PC-9 (cell line): Measurements from ENCODE around the gene CPVL. TPM values are rescaled to one million over a fixed set of nuclear protein-coding genes. Genes with fewer than 3 reads are reported as not detected.
"Not testable (repeated sequence)": the region's sequence is repeated elsewhere in the genome, so short reads cannot be mapped to it uniquely, and the experiment has no call there.

Experiments
- BruUV-seq: library from RNA; stranded (reverse); fragments of 400-500 nt; replicated peaks from 2 replicates; lab custom pipeline; 2021; lab: Mats Ljungman, UMichigan
- CTCF ChIA-PET: fragments of 300-600 bp; sonication (Branson Sonifier 250); formaldehyde crosslinking; loops from one replicate; lab custom pipeline; 2022; ENCODE audit warnings: antibody characterized with exemption; lab: Charles Lee
- POLR2A ChIA-PET: fragments of 300-600 bp; sonication (Branson Sonifier 250); formaldehyde crosslinking; loops from one replicate; lab custom pipeline; 2022; ENCODE audit warnings: antibody characterized with exemption; ENCODE audit not compliant: unreplicated experiment; lab: Charles Lee
- DNase-seq, 2 experiments: peaks; one replicate each; pipeline versions ENCODE4 v3.0.0 to v3.0.0-alpha.2; 2015 to 2022; ENCODE audit warnings: mixed read lengths in 1 of 2
- H2AFZ ChIP-seq: fragments of 200-600 bp; sonication (generic); 2 replicates; pipeline ENCODE4 v1.8.1; 2017; ENCODE audit warnings: antibody characterized with exemption
- H3F3A ChIP-seq: fragments of 200-600 bp; sonication (generic); 2 replicates; pipeline ENCODE4 v1.8.1; 2017; ENCODE audit warnings: antibody characterized with exemption, mild to moderate bottlenecking, low read depth; ENCODE audit not compliant: insufficient read depth
- H3K27ac ChIP-seq: fragments of 200-600 bp; sonication (generic); 2 replicates; pipeline ENCODE4 v1.6.1; 2016; ENCODE audit warnings: mixed run types
- H3K27me3 ChIP-seq: fragments of 200-600 bp; sonication (generic); 2 replicates; pipeline ENCODE4 v1.6.1; 2016; ENCODE audit warnings: low read depth, mixed run types; ENCODE audit not compliant: insufficient read depth
- H3K36me3 ChIP-seq: fragments of 200-600 bp; sonication (generic); 2 replicates; pipeline ENCODE4 v1.6.1; 2016; ENCODE audit warnings: low read depth, mixed run types
- H3K4me1 ChIP-seq: fragments of 200-600 bp; sonication (generic); replicated peaks from 2 replicates; pipeline ENCODE4 v1.6.1; 2016; ENCODE audit warnings: mixed run types; ENCODE audit not compliant: insufficient read depth
- H3K4me2 ChIP-seq: fragments of 200-600 bp; sonication (generic); 2 replicates; pipeline ENCODE4 v1.6.1; 2017; ENCODE audit warnings: mixed run types
- H3K4me3 ChIP-seq: fragments of 200-600 bp; sonication (generic); 2 replicates; pipeline ENCODE4 v1.6.1; 2016; ENCODE audit warnings: mixed run types
- H3K79me2 ChIP-seq: fragments of 200-600 bp; sonication (generic); 2 replicates; pipeline ENCODE4 v1.6.1; 2017; ENCODE audit warnings: low read depth, mixed run types
- H3K9me2 ChIP-seq: fragments of 200-600 bp; sonication (generic); 2 replicates; pipeline ENCODE4 v1.8.1; 2017; ENCODE audit warnings: mild to moderate bottlenecking; ENCODE audit not compliant: insufficient read depth
- H3K9me3 ChIP-seq: fragments of 200-600 bp; sonication (generic); 2 replicates; pipeline ENCODE4 v1.8.1; 2016; ENCODE audit warnings: low read depth; ENCODE audit not compliant: insufficient read depth
- H4K20me1 ChIP-seq: fragments of 200-600 bp; sonication (generic); 2 replicates; pipeline ENCODE4 v1.8.1; 2017; ENCODE audit not compliant: insufficient read depth
- EZH2 ChIP-seq: fragments of 200-600 bp; sonication (generic); IDR thresholded peaks from 2 replicates; pipeline ENCODE4 v1.8.0; 2017; ENCODE audit warnings: antibody characterized with exemption, low read depth
- intact Hi-C: fragments of 100-400 bp; cut with micrococcal nuclease; formaldehyde crosslinking; loops from one replicate; pipeline ENCODE4 v1.10.0; 2022; ENCODE audit not compliant: unreplicated experiment
- total RNA-seq: library from RNA; stranded (reverse); gene quantifications from 2 replicates; pipeline ENCODE4 v1.2.3, GENCODE V29; 2021
- TF ChIP-seq, protein P1 (sequence below): fragments of 200-600 bp; sonication (generic); conservative IDR thresholded peaks from 2 replicates; pipeline ENCODE4 v1.6.1; 2017; ENCODE audit warnings: mixed run types, antibody characterized with exemption, mild to moderate bottlenecking, moderate library complexity

Gene CPVL
- total RNA-seq, 1 experiment from 2014 or later: not detected

DNA sequence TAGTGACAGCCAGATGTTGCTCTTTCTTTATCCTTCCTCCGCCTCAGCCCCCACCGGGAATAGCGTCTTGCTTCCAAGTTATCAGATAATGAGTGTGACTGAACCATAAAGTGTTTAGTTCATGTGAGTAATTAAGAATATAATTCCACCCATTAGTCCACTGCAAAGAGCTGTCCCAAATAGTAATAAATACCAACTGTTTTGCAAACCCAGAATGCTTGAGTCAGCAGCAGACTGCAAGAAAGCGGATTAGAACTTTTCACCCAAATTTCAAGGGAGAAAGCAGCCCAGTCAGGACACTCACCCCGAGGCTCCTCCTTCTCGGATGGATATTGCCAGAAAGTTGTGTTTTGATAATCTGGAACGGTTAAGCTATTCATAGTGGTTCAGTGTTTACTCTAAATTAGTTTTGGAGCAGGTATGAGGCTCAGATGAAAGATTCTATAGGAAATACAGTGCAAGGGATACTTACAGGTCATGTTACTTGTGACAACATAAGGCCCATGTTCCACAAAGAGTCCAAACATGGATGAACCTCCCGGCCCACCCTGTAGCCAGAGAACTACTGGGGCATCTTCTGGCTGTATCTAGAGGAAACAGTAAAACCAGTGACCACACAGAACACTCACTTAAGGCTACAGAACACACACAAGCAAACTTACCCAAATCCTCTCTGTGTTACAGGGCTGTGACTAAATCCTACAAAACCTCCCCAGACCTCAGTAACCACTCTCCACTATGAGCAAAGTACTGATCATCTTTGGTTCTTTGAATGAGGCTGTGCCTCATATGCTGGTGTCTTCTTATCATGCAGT lies 50.5 kb downstream of the CPVL start:
- H3K9me2 ChIP-seq: no peaks in the 10 kb centered on the region
- H3K4me2 ChIP-seq: no peak overlapping the region
- peak in 1 of 2 experiments; percentile 6 for DNase-seq
- H3K9me3 ChIP-seq: no peaks in the 10 kb centered on the region
- TF ChIP-seq, protein P1, sequence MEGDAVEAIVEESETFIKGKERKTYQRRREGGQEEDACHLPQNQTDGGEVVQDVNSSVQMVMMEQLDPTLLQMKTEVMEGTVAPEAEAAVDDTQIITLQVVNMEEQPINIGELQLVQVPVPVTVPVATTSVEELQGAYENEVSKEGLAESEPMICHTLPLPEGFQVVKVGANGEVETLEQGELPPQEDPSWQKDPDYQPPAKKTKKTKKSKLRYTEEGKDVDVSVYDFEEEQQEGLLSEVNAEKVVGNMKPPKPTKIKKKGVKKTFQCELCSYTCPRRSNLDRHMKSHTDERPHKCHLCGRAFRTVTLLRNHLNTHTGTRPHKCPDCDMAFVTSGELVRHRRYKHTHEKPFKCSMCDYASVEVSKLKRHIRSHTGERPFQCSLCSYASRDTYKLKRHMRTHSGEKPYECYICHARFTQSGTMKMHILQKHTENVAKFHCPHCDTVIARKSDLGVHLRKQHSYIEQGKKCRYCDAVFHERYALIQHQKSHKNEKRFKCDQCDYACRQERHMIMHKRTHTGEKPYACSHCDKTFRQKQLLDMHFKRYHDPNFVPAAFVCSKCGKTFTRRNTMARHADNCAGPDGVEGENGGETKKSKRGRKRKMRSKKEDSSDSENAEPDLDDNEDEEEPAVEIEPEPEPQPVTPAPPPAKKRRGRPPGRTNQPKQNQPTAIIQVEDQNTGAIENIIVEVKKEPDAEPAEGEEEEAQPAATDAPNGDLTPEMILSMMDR: no peak
- TF ChIP-seq EZH2: no peak
- CTCF ChIA-PET: no interaction called here
- intact Hi-C loops: no loop called here
- no peaks in the 10 kb centered on the region for H3K27me3 ChIP-seq
- H3K36me3 ChIP-seq: no peaks in the 10 kb centered on the region
- no peak overlapping the region for H3K4me3 ChIP-seq
- no peaks in the 10 kb centered on the region for H3K79me2 ChIP-seq
- no TSS peak for BruUV-seq
- H2AFZ ChIP-seq: no peak overlapping the region
- POLR2A ChIA-PET: no interaction called here
- peaks cover 11% of the 10 kb centered on the region for H3K4me1 ChIP-seq
- no peaks in the 10 kb centered on the region for H4K20me1 ChIP-seq
- no peak overlapping the region for H3K27ac ChIP-seq
- peaks cover 4% of the 10 kb centered on the region; the same call in 1 of the 2 replicates for H3F3A ChIP-seq

- BruUV-seq, H3F3A ChIP-seq: not testable (repeated sequence)
- POLR2A ChIA-PET: interaction anchor here (0.7 kb wide), 1 partner anchor 166 kb away, joined by 3 read pairs; no protein-coding TSS in a partner anchor
These were observed 53.2 kb downstream of the CPVL start for GRCh38 chr7:29093091-29093490.

DNA sequence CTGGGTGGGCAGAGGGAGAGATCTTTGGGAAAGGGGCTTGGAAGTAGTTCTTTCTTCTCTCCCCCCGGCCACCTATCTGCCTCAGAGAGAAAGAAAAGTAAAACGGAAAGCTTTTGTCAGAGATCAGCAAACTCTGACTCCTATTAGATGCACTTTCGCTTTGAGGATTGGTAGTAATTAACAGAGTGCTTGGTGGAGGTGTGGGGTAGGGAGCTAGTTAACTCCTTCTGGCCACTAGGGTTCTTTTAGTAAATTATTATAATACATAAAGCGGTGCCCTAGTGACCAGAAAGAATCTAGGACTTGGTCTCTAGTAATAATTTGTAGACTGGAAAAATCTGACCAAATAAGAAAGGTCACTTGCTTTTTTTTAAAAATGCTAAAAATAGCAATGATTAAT lies 54.6 kb downstream of the CPVL start:
- Histone ChIP-seq H3F3A (no peaks in the 10 kb centered on the region), H4K20me1 (no peaks in the 10 kb centered on the region), H3K4me3 (no peak overlapping the region; the same call in 1 of the 2 replicates), H3K9me3 (no peaks in the 10 kb centered on the region), H3K27me3 (no peaks in the 10 kb centered on the region; the same call in 1 of the 2 replicates), H3K27ac (no peak overlapping the region), H3K79me2 (no peaks in the 10 kb centered on the region), H3K4me1 (no peaks in the 10 kb centered on the region), H3K36me3 (no peaks in the 10 kb centered on the region), H2AFZ (no peak overlapping the region), H3K9me2 (no peaks in the 10 kb centered on the region), H3K4me2 (peak overlapping the region; percentile 33)
- intact Hi-C loops: no loop called here
- POLR2A ChIA-PET: no interaction called here
- no TSS peak for BruUV-seq
- no peak for DNase-seq
- no peak for TF ChIP-seq EZH2
- TF ChIP-seq, protein P1: no peak
- CTCF ChIA-PET: no interaction called here

More at GRCh38 chr7:29093091-29093490, 53.2 kb downstream of the CPVL start:
- H3K79me2 ChIP-seq, H3K36me3 ChIP-seq, H3K4me1 ChIP-seq, H4K20me1 ChIP-seq, H3K27me3 ChIP-seq, H3K4me3 ChIP-seq, H2AFZ ChIP-seq, H3K27ac ChIP-seq, intact Hi-C loops, H3K9me2 ChIP-seq, H3K9me3 ChIP-seq, H3K4me2 ChIP-seq: not testable (repeated sequence)
- CTCF ChIA-PET: interaction anchor here (0.7 kb wide), 1 partner anchor 309 kb away, joined by 6 read pairs; no protein-coding TSS in a partner anchor
- peak in 1 of 2 experiments; percentile 12 for DNase-seq
